HuH-7.5 (cell line): ENCODE data around the gene LOXHD1.

Experiments
- DNase-seq: peaks from one replicate; pipeline ENCODE4 v3.0.0; 2011; ENCODE audit warnings: low spot score

LOXHD1 gene

DNA sequence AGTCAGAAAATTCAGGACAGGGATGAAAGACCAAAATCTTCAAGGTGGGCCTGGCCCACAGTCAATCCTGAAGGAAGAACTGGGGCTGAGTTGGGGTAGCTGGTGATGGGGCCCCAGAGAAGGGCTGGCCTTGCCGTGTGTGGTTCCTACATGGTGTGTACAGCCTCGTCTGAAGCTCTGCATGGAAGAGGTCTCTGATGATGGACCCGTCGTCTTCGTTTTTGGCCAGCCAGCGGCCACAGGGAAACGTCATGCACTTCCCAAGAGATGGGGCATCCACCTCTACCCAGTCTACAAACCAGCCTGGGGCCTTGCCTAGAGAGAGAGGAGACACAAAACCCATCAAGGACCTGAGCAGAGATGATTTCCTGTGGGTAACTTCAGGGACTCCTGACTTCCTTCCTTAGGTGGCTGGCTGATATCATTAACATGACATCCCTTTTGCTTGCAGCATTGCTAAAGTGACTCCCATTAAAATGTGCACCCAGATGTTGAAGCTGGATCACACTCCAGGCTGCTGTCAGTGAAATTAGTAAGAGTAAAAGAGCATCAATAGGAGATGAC, 115.3 kb downstream of the LOXHD1 start:
- no peak for DNase-seq

DNA sequence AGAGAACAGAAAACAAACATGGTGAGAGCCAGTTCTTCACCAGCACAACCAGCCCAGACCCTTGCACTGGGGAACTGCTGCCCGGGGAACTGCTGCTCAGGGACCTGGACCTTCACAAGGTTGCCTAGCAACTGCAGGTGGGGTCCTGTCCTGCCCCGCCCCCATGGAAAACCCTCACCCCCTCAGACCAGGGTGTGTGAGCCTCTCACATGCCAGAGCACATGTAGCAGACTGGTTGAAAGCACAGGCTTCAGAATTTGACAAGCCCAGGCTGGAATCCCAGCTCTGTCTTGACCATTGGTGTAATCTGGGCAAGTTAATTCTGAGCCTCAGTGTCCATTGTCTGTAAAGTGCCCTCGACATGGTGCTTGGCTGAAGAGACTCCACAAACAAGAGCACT, 118.6 kb downstream of the LOXHD1 start:
- DNase-seq: no peak

DNA sequence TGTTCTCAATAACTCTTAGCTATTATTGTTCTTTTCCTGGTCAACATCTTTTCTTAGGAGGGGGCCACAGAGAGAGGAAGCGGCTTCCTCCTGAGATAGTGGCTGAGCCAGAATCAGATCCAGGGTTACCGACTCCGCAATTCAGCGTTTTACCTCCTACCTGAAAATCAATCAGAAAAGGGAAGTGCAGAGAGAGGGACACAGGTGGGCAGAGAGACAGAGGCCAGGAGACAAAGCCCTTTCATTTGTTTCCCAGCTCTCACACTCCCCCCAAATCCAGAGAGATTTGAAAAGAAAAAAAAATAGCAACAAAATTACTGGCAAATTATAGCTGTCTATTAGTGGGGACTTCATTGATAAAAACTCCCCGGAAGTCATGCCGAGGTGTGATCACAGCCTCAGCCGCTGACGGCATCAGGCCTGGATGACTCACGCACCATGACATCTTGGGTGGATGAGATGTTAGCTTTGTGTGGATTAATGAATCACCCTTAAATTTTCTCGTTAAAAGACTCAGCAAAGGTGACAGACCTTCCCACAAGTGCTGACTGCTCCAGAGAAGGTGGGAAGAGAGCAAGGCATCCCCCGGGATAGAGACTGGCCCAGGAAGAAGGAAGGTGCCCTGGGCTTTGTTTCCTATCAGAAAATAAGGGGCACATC, 120.7 kb downstream of the LOXHD1 start:
- DNase-seq: no peak

DNA sequence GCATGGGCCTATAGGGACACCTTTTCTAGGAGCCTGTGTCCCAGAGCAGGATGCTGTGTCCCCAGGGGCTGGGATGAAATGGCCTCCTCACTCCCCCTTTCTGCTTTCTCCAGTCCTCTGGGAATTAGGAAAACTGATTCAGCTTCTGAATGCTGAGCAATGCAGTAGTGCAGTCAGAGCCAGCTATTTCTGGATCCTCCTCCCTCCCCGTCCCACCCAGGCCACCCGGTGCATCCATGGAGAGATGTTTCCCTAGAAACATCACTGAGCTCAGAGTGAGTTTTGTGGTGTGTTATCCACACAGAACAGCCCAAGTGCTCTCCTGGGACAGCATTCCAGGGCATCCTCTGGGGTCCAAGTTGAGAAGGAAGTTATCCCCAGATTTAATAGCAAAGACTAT, 125.5 kb downstream of the LOXHD1 start:
- DNase-seq: no peak

DNA sequence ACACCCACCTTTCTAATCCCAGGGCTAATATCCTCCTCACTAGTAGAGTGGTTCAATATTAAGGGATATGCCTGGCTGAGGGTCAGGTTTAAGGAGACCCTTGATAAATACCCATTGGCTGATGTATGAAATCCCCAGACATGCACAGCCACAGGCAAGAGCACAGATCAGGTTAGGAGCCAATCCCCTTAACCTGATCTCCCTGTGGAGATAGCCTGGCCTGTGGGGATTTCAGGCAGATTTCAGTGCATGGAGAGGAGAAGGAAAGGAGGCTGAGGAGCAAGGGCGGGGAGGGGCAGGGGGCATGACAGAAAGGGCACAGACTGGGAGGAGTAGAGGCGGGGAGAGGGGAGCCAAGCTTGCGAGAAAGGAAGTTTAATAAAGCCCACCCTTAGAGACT, 129.0 kb downstream of the LOXHD1 start:
- no peak for DNase-seq

DNA sequence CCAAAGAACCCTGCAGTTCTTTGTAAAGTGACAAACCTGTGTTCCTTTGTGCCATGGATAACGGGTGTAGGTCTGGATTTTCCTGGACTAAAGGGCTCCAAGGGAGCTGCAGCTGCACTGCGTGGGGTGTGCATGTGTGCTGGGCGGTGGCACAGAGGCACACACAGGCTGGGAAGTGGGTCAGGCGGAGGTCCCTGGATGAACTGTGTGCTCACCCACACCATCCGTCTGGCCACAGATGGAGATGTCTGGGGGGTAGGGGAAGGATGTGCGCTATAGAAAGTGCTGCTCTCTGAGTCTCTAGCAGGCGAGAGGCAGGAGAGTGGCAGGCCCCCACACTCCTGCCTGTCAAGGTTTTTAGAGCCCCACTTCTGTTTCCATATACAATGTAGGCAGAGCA, 137.2 kb downstream of the LOXHD1 start:
- DNase-seq: no peak

DNA sequence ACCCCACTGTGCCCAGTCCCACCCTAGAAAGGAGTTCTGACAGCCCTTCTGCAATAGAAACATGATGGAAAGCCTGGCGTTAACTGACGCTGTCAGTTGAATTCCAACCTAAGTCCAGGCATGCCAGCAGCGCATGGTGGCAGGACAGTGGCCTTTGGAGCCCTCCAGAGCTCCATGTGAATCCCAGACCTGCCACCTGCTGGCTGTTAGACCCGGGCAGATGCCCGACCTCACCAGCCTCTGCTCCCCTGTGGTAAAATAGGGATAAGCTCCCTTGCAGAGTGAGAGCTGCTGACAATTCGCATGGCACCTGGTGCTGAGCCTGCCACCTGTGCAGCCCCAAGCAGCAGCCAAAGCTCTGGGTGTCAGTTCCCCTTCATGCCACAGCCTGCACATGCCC, 138.6 kb downstream of the LOXHD1 start:
- no peak for DNase-seq

DNA sequence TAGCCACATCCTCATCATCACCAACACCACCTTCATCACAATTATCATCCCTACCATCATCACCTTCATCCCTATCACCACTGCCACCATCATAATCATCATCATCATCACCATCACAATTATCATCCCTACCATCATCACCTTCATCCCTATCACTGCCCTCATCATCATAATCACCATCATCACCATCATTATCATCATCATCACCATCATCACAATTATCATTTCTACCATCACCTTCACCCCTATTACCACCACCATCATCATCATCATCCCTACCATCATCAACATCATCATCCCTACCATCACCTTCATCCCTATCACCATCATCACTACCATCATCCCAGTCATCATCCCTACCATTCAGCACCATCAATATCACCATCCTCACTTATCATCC, 140.5 kb downstream of the LOXHD1 start:
- no peak for DNase-seq

DNA sequence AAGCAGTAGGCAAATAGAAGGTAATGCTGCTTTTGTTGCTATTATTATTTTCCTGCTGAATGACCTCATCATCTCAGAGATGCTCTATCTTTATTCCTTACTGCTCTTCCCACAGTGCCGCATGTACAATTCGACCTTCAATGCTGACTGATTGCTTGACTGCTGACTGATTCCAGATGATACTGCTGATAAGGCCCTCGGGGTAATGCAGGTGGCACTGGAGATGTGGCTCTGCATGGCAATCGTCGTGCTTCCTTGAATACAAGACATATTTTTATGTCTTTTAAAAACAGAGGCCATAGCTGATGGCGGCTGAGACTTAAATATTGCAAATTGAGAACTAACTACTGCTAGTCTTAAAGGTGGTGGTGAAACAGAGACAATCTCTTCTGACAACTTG, 146.6 kb downstream of the LOXHD1 start:
- no peak for DNase-seq

DNA sequence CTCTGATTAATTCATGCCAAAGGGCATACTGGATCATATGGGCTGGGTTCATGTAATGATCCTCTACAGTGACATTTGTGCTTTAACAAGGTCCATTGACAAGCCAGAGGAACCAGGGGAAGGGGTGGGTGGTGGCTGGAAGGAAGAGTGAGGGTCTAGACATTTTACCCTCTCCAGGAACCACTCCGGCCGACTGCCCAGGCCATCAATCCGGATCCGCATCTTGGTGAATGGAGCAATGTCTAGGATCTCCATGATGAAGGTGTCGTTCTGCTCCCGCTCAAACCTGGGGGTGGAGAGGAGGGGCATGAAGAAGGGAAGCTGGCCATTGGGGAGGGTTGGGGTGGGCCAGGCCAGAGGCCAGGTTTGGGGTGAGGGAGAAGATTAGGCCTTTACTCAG, 147.5 kb downstream of the LOXHD1 start:
- no peak for DNase-seq

DNA sequence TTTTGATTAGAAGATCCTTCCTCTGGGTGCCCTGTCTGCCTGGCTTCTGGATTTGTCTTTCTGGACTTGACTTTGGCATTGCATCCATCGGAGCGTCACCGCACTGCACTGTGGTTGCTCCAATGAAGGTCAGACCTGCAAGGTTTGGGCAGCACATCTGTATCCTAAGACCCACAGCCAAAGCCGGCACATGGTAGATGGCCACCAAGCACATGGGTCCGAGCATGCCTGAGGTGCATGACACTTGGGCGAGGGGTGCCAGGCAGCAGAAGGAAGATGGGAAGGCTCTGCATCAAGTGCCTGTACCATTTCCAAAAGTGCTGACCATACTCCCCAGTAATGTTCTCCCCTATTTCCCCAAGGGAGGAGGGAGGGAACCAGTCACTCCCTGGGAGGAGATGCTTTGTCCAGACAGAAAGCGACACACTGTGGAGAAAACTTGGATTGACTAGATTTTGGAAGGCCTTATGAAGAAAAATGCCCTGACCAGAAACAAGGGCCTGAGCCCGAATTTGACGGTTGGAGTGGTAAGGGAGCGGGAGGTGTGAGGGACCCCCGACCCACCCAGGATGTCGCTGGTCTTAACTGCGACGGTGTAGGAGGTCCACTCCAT, 149.9 kb downstream of the LOXHD1 start:
- no peak for DNase-seq

DNA sequence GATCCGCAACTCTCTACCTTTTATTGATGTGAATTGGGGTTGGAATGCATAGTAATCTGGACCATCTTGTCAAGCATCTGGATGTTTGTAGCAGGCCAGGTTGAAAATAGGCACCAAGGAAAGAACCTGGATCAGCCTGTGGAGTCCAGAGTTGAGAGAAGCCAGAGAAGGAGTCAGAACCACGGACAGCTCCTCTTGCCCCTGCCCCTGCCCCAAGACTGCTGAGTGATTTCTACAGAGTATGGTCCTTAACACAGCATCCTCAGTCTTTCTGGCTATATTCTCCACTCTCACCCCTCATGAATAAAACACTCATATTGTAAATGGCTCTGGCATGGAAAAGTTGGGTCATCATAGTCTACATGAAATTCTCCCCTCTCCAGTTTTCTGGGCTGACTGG, 154.6 kb downstream of the LOXHD1 start:
- DNase-seq: no peak

DNA sequence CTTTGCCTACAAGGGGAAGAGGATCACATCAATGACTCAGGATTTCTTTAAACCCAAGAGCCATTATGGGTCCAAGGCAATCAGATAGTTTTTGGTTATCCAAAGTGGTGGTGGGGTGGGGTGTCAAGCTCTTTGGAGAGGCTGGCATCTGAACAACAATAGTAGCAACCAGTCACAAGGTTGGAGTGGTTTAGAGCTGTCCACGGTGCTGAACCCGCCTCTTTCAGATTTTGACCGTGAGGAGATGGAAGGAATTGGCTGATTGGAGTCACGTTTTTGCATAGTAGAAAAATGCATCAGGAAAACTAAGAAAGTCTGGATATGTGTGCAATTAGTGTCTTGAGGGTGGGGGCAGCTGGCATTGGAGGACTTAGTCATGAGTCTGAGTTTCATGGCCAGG, 159.9 kb downstream of the LOXHD1 start:
- no peak for DNase-seq

DNA sequence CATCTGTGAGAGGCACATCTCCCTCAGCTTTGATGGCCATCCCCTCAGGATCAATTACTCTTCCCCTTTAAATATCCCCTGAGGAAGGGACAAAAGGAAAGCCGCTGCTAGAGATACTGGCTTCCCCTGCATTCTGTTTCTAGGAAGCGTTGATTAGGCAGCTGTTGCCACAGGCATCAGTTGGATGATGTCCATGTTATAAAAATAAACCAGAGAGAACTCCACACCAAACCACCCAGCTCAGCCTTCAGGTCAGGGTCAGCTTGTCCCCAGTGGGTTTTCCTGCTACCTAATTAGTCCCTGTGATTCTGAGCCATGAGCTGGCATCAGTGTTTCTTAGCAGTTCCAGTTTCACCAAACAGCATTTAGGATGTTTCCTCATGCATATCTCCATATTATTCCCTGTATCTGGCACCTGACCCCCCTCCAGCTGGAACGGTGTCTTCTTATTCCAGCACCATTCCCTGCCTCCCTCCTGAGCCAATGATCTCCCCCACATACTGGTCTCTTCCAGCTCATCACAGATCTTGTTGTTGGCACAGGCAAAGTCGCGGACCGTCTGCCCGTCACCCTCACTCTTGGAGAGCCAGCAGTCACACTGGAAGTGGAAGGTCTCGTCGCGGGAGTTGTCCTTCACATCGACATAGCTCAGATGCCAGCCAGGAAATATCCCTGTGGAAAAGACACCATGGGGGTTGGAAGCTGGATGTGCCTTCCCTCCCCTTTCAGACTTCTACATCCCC, 168.4 kb downstream of the LOXHD1 start:
- no peak for DNase-seq

DNA sequence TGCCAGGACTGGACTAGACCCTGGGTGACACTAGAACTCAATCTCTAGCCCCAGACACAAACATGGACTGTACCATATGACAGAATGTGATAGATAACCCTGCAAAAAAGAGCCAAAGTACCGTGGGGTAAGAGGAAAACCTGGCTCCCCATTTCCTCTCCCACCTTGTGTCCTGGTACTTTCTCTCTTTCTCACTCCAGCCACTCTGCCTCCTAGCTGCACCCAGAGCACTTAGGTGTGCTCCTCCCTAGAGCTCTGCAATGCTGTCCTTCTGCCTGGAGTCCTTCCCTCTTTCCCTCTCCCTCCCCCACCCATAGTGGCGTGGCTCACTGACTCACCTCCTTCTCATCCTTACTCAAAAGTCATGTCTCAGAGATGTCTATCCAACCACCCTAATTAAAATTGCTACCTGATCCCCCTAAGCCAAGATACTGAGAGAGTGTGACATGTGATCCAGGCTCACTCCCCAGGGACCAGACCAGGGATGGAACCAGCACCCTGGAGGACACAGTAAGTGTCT, 171.3 kb downstream of the LOXHD1 start:
- DNase-seq: no peak

DNA sequence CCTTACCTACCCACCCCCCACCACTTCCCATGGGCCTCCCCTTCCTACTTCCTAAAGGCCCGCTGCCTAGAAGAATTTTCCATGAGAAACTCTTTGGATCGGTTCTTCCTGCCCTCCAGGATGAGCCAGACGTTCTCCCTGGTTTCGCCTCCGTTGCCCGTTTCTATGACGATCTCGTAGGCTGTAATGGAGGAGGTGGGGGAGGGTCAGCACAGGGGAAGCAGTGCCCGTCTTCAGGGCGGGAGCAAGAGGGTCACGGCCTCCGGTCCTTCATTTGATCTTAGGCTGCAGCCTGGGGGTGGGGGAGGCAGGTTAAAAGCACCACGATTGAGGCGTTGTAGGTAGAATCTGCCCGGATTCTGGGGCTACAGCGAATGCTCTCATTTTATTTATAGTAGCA, 172.0 kb downstream of the LOXHD1 start:
- no peak for DNase-seq

DNA sequence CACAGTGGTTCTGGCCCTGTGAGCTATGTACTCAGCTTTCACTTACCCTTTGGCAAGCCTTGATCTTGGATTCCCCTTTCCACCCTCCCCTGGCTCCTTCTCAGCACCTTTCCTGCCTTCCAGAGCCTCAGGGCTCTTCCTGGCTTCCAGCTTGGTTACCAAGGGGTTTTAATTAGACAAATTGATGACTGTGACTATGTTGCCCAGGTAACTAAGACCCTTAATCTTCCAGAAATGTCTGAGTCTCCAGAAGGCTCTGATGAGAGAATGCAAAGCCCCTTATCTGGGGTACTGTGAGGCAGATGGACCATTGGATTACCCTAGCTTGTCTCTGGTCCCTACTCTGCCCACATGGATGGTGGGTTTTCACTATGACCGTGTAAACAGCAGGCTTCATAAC, 174.2 kb downstream of the LOXHD1 start:
- no peak for DNase-seq

DNA sequence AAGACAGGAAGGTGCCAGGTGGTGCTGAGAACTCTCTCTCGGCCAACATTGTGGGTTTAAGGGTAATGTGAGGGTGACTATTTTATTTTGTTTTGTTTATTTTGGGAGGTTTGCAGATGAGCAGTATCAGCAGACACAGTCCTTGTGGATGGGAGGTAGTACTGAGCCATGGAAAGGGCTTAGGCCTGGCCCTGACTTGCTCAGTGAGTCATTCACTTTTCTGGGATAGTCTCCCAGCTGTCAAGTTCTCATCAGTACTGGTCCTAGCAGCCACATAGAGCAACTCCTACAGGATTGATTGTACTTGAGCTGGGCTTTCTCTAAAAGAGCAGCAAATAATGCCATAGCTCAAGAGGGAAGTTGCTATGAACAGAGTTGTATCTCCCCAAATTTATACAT, 175.2 kb downstream of the LOXHD1 start:
- no peak for DNase-seq

DNA sequence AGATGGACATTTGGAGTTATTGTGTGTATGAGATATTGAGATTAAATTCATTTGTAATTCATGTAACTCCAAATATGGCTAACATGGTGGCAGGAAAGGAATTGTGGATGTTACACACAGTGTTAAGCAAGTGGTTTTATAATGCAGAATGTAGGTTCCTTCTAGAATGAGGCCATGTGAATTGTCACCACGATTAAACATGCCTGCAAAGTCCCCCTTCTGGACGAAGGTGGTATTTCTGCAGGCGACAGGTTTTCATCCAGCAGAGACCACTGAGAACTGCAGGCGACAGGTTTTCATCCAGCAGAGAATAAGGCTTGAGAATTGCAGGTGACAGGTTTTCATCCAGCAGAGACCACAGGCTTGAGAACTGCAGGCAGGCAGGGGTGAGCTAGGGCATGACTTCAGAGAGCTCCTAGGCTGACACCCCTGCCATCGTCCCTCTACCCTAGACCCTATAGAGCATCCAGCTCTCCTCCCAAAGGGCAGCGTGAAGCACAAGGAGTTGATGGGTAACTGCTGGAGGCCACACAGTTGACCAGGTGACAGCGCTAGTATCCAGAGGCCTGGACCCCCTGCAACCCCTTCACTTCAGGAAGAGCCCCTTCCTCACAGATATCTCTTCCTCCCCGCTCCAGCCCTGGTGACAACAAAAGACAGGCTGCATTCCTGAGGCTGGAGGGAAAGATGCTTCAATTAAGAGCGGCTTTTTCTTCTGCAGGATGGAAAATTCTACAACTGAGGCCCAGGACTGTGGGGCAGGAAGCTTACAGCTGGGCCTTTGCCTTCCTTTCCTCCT, 175.8 kb downstream of the LOXHD1 start:
- DNase-seq: no peak

DNA sequence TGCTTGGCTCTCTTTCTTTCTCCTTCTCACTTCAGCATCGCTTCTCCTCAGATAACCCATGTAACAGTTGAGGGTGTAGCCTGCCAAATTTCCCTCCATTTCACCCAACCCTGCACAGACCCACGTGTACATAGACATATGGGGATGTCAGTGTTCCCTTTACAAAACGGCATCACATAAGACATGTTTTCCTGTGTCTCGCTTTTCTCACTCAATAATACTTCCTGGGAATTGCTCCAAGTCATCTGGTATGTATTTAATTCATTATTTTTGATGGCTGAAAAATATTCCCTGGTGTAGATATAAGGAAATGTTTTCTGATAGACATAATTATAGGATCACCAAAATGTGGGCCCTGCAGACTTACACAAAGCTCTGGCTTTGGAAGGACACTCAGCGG, 176.8 kb downstream of the LOXHD1 start:
- no peak for DNase-seq

DNA sequence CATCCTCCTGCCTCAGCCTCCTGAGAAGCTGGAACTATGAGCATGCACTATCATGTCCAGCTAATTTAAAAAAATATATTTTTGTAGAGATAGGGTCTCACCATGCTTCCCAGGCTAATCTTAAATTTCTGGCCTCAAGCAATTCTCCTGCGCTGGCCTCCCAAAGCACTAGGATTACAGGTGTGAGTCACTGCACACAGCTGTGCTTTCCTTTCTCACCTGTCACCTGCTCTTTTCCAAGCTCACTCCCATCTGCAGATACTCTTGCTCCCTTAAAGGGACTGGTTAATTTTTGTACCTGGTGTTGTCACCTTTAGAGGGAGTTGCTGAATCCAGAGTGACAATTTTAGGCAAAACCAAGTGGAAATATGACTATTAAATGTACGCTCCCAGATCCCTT, 178.2 kb downstream of the LOXHD1 start:
- DNase-seq: no peak

DNA sequence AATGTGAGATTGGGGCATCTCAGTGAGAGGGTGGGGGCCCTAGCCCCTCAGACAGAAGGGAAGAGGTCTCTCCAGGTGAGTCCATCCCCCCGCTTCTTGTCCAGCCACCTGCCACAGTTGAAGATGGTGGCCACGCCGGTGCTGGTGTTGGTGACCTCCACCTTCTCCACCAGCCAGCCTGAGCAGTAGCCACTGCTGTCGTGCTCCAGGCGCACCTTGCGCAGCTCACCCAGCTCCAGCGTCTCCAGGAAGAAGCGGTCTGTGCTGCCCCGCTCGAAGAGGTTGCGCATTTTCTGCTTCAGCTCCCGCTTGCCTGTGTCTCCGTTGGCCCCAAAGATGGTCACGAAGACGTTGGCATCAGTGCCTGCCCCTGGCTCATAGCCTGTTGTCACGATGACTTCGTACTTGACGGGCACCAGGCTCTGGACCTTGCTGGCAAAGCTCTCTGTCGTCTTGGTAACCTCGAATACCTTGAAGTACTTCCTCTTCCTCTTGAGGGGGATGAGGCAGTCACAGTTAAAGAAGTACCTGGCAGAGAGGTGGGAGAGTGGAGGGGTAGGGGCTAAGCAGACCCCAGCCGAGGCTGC, 179.5 kb downstream of the LOXHD1 start:
- no peak for DNase-seq
